ELR (cell line): ENCODE data around the gene KDM2A.
A peak's percentile ranks its signal among the peaks of the same experiment; 100 is the strongest.

Source experiments
- DNase-seq: peaks from one replicate; pipeline ENCODE4 v3.0.0-alpha.2; 2015; ENCODE audit warnings: low read depth

Gene KDM2A

DNA sequence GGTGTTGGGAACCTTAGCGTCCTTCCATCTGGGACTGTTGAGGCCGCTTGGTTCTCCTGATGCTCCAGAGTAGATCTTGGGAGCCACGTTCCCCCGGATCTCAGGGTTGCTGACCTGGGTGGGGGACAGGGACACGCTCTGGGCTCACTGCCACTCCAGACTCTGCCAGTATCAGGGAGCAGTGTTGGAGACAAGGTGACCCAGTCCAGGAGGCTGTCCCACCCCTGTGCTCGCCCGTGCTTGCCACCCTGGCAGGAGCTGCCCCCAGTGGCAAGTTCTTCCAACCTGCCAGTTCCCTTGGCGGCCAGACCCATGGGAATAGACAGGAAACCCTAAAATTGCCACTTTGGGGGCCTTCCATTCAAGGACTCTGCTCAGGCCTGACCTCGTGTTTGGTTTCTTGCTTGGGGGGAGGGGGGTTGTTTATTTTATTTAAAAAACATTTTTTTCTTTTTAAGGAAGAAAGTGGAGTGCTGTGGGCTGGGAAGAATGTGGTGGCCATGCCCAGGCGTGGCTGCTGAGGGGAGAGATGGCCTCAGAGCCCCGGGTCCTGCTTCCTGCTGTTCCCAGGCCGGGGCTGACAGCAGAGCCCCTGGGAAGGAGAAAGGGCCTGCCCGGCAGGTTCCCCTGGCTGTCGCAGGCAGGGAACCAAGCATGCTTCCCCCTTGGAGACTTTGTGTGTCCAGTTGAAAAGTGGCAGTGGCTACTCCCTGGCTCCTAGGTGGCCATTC, 154.4 kb downstream of the KDM2A start:
- DNase-seq: no peak

DNA sequence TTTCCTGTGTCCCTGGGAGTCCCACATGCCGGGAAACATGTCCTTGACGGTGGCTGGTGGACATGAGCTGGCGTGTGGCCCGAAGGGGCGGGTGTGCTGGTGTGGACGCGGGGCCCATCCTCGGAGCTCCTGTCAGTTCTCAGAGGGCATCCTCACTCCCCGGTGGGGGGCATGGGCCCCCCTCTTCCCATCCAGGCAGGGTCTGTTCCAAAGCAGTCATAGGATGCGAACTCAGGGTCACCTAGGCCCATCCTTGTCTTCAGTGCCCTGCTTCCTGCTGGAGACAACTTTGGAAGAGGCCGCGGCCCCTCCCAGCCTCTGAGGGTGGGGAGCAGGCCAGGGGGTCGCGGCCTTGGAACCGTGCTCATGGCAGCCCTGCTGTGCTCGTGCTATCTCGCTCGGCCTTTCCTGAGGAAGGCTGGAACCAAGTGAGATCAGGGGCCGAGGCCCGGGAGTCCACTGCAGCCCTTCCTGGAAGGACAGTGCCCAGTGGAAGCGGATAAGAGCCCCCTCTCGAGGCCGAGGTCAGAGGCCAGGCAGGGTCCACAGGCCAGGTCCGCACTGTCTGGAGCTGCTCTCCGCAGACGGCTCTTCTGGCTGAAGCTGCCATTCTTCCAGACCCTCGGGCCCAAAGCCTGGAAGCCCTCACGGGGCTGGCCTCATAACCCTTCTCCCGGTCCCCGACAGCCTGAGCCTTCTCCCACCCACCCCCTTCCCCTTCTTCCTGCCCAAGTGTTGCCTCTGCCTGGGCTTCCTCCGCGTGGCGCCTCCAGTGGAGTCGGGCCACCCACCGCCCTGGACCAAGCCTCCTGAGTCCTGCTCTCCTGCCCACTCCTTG, 155.9 kb downstream of the KDM2A start:
- DNase-seq: no peak

DNA sequence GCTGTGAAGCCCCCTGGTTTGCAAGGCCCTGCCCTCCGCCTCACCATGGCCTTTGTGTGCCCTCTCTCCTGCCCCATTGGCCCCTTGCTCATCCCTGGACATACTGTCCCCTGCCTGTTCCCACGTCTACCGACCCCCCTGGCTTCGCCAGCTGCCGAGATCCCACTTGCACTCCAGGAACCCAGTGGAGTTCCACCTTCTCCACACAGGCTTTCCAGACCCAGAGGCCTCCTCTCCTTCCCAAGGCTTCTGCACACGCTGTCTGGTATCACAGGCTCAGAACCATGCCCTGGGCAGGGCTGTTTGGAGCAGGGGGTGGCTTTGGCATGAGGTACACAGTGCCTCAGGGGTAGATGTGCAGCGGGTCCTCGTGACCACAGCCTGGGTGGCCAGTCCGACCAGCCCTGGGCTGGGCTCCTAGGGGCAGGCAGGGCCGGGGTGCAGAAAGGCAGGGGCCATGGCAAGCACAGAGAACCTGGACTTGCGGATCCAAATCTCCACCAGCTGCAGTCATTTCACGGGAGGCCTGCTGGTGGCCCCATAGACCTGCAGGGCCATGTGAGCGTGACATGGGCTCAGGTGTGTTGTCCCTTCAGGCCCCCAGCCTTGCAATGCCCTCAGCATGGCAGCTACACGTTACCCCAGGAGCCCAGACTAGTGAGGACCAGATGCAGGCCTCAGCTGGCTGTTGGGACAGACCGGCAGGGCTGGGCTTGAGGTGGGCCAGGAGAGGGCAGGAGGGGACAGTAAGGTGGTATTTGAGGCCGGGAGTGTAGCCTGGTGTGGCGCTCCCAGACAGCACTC, 156.7 kb downstream of the KDM2A start:
- no peak for DNase-seq

DNA sequence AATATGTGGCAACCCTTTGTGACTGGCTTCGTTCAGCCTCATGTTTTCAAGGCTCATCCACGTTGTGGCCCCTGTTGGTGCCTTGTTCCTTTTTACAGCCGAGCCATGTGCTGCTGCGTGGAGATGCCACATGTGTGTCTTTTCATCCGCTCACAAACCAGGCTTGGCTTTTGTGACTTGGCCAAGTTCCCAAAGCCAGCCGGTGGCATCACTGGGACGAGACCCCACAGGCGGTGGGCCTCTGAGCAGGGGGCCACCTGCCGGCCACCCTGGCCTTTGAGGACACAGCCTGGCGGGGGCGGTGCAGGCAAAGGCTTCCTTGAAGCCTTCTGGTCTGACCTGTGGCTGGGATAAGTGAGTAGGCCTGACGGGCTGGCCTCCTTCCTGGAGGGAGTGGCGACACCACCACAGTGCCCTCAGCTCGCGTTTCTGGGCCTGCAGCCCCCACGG, 157.7 kb downstream of the KDM2A start:
- DNase-seq: peak; percentile 59

DNA sequence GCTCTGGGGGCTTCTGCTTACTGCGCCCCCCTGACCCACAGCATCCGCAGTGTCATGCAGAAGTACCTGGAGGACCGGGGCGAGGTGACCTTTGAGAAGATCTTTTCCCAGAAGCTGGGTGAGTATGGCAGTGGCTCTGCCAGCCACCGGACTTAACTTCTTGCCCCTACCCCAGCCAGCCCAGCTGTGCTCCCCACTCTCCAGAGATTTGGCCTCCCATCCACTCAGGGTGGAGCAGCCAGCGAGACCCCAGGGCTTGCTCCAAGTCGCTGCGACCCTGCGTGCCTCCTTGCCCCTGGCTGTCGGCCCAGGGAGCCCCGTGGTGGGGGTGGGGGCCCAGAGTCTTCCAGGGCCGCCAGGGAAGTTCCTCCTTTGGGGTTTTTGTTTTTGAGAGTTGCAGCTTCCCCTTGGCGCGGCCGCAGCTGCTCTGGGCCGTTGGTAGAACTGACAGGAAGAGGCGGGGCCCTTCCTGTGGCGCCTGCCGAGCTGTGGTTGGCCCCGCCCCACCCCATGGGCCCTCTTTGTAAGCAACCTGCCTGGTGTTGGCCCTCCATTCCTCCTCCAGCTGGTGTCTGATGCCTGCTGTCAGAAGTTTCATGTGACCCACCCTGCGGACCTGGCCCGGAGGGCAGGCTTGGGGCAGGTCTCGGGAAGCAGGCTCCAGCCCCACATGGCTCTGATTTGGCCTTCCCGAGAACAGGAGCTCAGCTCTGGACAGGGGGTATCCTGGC, 158.3 kb downstream of the KDM2A start:
- DNase-seq: peak; percentile 72

DNA sequence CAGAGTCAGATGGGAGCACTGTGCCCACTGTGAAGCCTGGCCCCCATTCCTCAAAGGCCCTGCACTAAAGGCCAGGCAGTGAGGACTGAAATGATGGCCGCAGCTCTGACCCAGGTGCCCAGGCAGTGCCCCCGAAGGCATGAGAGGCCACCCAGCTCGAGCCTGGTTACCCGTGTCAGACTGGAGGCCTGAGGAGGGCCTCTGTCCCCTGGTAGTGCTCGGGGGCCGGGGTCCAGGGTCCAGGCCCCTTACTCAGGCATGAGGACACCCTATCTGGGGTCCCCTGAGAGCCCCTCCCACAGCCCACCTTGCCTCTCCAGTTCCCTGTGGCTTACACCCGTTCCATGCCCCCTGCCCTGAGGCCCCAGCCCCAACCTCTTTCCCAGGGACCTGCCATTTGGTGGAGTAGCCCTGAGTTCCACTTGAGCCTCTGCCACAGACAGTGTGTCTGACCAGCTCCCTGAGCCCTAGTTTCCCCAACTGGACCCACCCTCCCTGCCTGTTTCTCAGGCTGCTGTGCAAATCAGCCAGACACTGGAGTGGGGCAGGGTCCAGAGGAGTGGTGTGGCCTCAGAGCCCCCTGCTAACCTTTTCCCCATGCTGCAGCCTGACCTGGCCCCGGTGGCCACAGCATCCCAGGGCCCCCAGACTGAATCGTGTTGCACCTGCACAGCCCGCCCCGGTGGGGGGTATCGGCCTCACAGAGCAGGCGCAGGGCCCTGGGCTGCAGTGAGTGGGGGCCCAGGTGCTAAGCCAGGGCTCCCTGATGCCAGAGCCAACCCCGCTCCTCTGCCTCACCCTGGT, 159.3 kb downstream of the KDM2A start:
- DNase-seq: no peak

DNA sequence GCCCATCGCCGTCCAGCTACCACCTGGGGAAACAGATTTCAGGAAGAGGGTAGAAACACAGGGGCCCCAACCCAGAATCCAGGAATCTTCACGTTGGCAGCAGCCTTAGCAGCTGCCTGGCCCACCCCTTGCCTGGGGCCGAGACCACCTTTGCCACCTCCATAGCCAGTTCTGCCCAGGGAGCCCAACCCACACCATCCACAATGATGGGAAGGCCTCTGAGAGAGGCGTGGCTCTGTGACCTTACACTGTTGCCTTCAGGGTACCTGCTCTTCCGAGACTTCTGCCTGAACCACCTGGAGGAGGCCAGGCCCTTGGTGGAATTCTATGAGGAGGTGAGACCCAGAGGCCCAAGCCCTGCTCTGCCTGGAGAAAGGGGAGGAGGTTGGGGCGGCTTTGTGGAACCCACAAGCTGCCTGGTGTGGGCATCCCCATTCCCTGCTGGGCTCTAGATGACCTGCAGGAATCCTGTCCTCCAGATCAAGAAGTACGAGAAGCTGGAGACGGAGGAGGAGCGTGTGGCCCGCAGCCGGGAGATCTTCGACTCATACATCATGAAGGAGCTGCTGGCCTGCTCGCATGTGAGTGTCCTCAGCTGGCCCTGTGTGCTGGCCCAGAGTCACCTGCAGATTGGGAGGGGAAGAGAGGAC, 160.0 kb downstream of the KDM2A start:
- DNase-seq: no peak

DNA sequence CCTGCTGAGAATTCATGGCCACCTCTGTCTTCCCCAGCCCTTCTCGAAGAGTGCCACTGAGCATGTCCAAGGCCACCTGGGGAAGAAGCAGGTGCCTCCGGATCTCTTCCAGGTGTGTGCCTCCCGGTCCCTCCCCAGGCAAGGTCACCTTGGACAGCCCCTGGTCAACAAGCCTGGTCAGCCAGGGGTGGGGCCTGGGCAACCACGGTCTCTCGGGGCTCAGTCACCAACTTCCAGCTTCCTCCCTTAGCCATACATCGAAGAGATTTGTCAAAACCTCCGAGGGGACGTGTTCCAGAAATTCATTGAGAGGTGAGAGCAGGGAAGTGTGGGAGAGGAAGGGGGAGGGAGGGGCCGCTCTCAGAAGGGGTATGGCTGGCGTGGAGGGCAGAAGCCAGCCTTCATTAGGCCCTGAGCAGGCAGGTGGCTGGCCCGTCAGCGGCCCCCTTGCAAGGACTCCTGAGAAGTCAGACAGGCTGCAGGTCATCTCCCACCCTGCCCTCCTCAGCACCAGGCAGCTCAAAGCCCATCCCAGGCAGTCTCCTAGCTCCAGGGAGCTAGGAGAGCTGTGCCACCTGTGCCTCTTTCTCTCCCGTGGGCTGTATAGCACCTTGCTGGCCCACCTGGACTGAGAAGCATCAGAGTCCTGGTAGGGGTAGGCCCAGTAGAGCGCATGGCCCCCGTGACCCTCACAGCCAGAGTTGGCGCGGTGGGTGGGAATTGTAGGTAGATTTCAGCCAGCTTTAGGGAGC, 160.7 kb downstream of the KDM2A start:
- no peak for DNase-seq

DNA sequence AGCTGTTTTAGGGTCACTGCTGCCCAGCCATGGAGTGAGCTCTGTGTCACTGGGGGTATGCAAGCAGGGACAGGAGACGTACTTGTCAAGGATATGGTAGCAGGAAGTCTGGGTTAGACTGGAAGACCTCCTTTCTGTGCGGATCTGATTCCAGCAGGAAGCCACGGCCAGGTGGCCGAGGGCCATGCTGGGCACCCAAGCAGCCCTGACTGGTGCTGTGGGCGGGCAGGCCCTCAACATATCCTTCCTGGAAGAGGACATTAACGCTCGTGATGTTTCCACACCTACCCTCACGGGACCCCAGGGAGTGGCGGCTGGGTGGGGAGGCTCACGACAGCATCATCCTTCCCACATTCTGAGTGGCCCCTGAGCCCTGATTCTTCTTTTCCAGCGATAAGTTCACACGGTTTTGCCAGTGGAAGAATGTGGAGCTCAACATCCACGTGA, 161.3 kb downstream of the KDM2A start:
- no peak for DNase-seq

DNA sequence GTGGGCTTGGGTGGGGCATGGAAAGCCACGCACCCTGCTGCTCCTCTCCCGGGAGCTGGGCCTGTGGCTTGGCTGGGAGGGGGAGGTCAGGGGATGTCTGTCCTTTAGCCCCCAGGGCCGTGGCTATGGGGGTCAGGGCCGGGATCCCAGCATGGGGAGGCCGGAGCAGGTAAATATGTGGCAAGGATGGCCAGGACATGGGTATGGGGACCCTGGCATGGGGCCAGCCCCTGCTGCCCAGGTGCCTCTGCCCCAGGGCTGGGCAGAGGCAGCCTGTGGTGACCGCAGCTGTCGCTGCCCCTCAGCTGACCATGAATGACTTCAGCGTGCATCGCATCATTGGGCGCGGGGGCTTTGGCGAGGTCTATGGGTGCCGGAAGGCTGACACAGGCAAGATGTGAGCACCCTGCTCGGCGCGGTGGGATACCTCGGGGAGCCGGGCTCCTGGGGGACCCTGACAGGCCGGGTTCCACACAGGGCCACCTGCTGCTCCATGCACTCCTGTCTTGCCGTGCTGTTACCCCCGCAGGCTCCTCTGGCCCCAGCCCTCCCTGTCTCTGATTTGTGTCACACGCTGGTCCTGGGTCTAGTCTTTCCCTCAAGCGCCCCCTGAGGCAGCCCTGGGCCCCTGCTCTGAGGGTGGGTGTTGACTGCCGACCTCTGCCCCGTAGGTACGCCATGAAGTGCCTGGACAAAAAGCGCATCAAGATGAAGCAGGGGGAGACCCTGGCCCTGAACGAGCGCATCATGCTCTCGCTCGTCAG, 161.9 kb downstream of the KDM2A start:
- no peak for DNase-seq

DNA sequence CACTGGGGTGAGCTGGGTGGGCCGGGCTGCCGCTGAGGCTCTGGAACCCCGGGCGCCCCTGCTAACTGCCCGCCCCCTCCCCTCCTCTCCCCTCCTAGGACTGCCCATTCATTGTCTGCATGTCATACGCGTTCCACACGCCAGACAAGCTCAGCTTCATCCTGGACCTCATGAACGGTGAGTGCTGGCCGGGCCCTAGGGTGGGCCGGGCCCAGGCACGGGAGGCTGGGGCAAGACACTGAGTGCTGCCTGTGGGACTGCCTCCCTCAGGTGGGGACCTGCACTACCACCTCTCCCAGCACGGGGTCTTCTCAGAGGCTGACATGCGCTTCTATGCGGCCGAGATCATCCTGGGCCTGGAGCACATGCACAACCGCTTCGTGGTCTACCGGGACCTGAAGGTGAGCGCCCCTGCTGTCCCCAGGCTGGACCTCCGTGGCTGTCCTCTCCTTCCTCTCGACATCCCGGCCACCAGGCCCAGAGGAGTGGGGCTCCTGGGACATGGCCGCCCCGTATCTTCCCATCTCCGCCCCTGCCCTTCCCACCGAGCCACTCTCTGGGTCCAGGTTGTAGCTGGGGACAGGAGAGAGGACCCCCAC, 162.6 kb downstream of the KDM2A start:
- DNase-seq: no peak

DNA sequence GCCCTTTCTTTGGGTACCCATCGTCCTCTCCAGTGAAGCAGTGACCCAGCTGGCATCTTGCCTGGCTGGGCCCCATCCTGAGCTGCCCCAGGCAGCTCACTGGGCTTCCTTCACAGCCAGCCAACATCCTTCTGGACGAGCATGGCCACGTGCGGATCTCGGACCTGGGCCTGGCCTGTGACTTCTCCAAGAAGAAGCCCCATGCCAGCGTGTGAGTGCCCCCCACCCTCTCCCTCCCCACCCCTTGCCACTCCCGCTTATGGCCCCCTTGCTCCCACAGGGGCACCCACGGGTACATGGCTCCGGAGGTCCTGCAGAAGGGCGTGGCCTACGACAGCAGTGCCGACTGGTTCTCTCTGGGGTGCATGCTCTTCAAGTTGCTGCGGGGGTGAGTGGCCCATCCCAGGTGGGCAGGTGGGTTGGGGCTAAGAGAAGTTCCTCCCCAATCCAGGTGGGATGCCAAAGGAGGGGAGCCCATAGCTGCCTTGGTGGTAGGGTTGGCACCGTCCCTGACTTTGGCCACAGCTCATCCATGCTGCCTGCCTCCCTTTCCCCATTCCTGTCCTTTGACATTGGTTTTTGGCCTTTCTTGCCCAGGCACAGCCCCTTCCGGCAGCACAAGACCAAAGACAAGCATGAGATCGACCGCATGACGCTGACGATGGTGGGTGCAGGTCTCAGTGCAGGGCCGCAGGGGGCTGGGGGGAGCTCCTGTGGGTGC, 163.3 kb downstream of the KDM2A start:
- no peak for DNase-seq

DNA sequence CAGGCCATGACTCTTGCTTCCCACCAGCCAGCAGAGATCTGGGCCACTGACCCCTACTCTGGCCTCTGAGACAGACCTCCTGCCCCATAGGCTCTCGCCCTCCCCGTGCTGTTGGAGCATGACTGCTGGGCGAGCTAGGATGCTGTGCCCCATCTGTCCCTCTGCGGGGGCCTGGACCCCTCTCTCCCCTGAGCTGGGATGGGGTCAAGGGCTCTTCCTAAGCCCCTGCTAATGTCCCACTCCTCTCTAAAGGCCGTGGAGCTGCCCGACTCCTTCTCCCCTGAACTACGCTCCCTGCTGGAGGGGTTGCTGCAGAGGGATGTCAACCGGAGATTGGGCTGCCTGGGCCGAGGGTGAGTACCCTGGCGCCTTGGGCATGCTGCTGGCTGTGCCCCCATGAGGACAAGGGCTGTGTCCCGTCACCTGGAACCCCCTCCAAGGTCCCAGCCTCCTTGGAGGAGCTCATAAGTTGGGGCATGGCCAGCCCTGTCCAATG, 163.9 kb downstream of the KDM2A start:
- no peak for DNase-seq

DNA sequence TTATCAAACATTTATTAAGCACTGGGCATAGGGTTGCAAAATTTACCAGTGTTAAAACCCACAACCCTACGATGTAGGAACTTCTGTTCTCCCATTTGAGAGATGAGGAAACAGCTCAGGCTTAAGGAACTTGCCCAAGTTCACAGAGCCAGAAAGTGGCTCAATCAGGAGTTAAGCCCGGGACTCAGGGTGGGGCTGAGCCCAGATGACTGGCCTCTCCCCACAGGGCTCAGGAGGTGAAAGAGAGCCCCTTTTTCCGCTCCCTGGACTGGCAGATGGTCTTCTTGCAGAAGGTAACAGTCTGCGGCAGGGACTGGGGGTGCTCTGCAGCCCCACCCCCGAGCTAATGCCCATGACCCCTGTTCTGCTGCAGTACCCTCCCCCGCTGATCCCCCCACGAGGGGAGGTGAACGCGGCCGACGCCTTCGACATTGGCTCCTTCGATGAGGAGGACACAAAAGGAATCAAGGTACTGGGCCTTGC, 164.5 kb downstream of the KDM2A start:
- DNase-seq: no peak

DNA sequence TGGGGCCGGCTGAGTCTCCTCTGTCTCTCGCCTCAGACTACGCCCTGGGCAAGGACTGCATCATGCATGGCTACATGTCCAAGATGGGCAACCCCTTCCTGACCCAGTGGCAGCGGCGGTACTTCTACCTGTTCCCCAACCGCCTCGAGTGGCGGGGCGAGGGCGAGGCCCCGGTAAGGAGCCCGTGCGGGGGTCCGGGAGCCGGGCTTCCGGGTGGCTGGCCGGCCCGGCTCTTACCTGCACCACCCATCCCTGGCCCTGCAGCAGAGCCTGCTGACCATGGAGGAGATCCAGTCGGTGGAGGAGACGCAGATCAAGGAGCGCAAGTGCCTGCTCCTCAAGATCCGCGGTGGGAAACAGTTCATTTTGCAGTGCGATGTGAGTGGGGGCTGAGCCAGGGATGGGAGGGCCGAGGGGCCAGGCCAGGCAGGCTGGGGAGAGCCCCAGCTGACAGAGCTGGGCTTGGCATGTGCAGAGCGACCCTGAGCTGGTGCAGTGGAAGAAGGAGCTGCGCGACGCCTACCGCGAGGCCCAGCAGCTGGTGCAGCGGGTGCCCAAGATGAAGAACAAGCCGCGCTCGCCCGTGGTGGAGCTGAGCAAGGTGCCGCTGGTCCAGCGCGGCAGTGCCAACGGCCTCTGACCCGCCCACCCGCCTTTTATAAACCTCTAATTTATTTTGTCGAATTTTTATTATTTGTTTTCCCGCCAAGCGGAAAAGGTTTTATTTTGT, 165.9 kb downstream of the KDM2A start:
- no peak for DNase-seq

DNA sequence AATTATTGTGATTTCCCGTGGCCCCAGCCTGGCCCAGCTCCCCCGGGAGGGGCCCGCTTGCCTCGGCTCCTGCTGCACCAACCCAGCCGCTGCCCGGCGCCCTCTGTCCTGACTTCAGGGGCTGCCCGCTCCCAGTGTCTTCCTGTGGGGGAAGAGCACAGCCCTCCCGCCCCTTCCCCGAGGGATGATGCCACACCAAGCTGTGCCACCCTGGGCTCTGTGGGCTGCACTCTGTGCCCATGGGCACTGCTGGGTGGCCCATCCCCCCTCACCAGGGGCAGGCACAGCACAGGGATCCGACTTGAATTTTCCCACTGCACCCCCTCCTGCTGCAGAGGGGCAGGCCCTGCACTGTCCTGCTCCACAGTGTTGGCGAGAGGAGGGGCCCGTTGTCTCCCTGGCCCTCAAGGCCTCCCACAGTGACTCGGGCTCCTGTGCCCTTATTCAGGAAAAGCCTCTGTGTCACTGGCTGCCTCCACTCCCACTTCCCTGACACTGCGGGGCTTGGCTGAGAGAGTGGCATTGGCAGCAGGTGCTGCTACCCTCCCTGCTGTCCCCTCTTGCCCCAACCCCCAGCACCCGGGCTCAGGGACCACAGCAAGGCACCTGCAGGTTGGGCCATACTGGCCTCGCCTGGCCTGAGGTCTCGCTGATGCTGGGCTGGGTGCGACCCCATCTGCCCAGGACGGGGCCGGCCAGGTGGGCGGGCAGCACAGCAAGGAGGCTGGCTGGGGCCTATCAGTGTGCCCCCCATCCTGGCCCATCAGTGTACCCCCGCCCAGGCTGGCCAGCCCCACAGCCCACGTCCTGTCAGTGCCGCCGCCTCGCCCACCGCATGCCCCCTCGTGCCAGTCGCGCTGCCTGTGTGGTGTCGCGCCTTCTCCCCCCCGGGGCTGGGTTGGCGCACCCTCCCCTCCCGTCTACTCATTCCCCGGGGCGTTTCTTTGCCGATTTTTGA, 166.8 kb downstream of the KDM2A start:
- no peak for DNase-seq
